ENCODE measurements around the gene OSBPL2.

DNA sequence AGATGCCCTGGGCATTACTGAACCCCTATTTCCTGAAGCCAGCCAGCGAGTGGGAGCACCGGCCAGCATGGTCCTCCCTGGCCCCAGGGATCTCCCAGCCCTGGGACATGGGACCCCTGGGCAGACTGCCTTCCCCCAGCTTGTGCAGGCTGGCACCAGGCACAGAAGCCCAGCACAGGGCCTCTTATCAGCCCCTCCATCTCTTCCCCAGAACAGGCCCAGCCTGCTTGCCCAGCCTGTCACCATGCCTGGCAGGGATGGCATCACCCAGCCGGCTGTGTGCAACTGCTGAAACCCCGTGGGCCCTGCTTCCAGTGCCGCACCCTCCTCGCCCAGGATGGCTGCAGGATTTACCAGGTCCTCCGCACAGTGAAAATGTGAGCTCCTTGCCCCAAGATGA is 6.1 kb upstream of the OSBPL2 start:
- TF ChIP-seq CTCF (conservative IDR thresholded peaks at IDR 0.05 in 1 of 2, IDR thresholded peaks at IDR 0.05 in 1 of 2; ENCODE audit: low read depth in 1 of 2, low read length in 2 of 2) (no peak), EZH2 (IDR thresholded peaks at IDR 0.05; ENCODE audit: low read length, missing control alignments) (no peak)
